T-helper 2 cell (primary cell): ENCODE results near the gene SPDEF.
A peak's percentile ranks its signal among the peaks of the same experiment; 100 is the strongest.

ENCODE experiments used
- DNase-seq, 5 experiments: peaks; one replicate each; pipeline versions ENCODE4 v3.0.0 to v3.0.0-alpha.2; 2012 to 2022

SPDEF gene

GRCh38 chr6:34562350-34562749 lies 6.2 kb upstream of the SPDEF start:
- no peak for DNase-seq

DNA sequence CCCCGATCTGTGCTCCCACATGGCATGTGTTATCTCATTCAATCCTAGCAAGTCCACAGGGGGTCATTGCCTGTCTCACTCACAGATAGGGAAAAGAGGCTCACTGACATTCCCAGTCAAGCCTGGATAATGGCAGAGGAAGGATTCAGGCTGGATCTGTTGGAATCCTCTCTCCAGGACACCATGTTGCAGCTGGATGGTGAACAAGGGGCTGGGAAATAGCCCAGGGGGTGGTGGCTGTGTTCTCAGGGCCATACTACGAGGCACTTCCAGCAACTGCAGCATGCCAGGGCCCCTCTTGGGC lies 5.0 kb upstream of the SPDEF start:
- no peak for DNase-seq

GRCh38 chr6:34560366-34561226 lies 4.5 kb upstream of the SPDEF start:
- DNase-seq, result no peak

DNA sequence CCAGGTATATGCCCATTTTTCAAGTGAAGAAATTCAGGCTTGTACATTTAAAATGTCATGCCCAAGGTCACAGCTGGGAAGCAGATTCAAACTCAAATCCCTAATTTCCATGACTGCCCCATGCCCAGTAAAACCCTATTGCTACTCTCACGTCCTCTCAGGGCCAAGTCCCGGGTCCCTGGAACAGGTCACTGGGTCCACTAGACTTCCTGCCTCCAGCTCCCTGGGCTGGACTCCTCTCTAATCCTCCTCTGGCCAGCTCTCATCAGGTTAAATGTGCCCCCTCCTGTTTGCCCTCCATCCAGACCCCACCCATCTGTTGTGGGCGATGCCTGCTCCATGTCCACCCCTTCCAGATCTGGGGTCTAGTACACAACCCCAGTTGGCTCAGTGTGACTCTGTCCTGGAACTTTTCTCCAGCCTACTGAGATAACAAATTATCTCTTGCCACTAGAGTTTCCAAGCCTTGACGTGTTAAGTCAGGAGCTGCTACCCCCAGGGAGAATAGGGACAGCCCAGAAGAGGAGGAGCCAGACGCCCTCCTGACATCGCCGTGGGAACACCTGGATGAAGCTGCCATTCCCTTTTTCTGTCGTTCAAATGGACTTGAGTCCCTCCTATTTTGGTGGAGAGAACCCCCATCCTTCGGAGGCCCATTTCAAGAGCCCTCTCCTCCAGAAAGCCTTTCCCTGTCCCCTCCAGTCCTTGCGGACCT lies 3.7 kb upstream of the SPDEF start:
- no peak for DNase-seq

DNA sequence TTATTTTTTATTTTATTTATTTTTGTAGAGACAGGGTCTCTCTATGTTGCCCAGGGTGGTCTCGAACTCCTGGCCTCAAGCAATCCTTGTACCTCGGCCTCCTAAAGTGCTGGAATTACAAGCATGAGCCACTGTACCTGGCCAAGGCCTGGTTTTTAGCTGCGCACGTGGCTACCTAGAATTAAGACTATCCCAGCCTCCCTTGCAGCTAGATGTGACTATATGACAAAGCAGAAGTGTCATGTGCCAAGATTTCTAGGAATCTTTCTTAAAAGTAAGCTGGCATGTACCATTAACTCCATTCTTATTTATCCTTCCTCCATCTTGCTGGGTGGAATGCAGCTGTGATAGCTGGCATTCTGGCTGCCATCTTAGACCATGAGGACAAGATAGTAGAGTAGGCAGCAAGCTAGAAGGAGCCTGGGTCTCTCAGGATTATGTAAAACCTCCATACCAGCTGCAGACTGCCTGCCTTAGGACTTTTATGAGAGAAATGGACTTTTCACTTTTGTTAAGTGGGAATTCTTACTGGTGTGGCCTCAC lies 2.1 kb upstream of the SPDEF start:
- DNase-seq, result no peak

DNA sequence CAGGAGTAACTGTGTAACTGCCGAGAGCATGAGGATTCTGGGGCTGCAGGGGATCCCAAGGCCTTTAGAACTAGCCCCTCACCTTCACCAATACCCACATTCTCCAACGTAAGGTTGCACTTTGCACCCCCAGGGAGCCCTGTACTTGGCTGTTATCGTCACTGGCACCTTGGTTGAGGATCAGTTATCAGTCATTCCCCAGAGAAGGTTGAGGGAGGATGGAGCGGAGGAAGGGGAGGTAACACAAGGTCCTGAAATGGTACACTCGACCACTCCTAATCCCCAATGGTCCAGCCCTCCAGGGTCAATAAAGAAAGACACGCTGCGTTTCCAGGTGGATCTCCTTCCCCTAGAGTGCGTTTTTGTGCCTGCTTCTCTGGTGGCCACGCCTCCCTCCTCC lies 1.1 kb upstream of the SPDEF start:
- DNase-seq, result no peak

DNA sequence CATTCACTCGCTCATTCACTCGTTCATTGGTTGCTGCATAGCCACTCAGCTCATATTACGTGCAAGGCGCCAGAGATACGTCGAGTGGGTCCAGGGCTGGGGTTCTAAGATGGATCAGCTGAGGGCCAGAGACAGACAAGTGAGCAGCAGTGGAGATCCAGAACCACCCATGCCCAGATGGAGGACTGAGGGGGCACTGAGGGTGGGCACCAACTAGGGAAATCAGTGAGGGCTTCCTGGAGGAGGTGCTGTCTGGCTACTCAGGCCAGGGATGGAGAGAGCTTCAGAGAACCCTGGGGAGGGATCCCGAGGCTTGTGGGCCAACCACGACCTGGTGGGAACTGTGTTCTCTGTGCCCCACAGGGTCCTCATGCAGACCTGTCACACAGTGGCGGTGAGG lies 364 bp upstream of the SPDEF start:
- no peak for DNase-seq

DNA sequence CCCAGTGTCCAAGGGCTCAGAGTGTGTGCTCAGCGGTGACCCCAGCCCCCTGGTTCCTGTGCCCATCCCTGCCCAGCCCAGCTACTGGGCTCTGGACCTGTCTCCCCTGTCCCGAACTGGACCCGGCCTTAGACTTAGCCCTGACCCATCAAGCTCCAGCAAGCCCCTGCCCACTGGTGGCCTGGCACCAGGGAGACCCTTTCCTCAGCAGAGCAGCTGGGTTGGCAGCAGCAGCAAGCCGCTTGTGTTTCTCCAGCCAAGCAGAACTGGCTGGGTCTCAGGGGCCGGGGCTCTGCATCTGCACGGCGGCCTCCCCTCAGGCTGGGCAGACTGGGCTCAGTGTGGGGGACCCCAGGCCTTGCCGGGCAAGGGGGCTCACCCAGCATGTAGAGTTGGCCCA lies 801 bp downstream of the SPDEF start:
- no peak for DNase-seq

DNA sequence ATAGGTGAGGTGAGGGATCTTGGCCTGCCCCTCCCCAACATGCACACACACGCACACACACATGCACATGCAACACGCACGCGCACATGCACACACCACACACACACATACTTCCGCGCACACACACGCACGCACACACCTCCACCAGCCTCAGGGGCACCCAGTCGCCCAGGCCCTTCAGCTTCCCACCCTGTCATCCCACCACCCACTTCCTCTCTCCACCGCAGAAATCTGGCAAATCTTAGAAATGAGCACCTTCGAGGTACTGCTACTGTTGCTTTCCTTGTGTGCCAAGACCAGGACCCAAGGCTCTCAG lies 1.2 kb downstream of the SPDEF start:
- peak in 1 of 5 experiments; percentile 69 for DNase-seq

GRCh38 chr6:34554291-34555006 lies 1.7 kb downstream of the SPDEF start:
- peak in 1 of 5 experiments; percentile 41 for DNase-seq

- no peak for DNase-seq
Measured at GRCh38 chr6:34553750-34554149, 2.4 kb downstream of the SPDEF start.

DNA sequence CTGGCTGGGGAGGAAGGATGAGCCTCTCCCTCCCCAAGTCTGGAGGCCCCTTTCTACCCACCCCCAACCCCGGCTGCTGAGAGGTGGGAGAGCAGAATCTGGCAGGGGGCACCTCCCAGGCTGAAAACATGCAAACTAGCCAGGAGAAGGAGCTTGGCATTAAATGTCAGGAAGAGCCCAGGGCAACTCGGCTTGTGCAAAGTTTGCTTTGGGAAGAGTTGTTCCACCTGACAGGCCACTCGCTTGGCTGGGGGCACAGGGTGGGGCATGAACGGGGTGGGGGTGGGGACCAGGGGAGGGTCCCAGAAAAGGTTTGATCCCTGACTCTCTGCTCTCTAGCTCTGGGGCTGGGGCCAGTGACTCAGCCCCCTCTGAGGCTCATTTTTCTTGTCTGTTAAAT lies 3.0 kb downstream of the SPDEF start:
- no peak for DNase-seq

DNA sequence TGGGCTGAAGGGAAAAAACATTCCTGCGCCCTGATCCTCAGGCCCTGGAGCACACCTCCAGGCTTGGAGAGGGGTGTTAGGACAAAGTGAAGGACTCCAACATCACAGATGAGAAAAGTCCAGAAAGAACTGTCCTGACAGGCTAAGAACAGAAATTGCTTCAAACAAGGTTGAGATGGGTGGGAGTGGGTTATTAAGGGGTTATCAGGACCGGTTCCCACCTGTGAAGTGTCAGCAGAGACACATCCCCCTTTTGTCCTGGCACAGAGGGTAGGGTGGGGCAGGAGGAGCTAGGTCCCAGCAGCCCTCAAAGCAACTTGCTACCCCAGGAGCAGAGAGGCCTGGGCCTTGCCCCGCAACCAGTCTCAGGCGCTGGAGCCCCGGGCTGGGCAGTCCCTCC lies 3.5 kb downstream of the SPDEF start:
- no peak for DNase-seq

GRCh38 chr6:34551720-34552119 lies 4.4 kb downstream of the SPDEF start:
- DNase-seq, result no peak

- DNase-seq, result no peak
Measured at GRCh38 chr6:34549804-34550202, 6.3 kb downstream of the SPDEF start.

- DNase-seq, result no peak
Measured at GRCh38 chr6:34549026-34549803, 6.9 kb downstream of the SPDEF start.

DNA sequence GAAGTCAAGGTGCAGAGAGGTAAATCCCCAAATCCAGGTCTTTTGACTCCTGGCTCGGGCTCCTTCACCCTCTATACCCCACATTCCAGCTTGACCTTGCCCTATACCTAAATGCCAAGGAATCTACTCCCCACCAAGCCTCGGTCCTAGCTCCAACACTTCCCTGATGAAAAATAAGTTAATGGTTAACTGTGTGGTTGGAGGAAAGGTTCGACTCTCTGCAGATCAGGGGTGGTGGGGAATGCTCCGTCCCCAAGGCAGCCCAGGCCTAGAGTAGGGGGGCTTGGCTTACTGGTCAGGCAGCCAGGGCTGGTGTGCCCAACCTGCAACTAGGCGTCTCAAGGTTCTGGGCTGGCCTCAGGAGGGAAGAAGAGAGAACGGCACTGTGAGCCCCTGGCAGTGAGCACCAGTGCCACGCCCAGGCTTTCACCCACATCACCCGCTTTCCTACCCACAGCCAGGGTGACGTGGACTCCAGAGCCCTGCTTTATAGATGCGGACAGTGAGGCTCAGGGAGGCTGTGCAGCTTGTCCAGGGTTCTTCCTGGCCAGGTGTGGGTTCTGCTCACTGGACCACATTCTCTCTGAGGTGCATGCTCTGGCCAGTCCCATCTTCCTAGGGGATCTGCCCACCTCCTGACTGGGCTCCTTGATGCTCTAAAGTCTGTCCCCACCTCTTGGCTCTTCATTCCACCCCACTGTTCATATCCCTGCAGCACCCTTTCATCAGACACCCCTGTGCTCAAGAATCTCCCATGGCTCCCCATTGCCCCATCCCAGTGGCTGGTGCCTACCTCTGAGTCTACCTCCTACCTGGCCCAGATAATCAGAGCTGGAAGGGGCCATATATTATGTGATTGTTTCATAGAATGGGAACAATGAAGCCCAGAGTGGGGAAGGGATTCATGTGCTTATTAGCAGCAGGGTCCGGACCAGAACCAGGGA lies 8.2 kb downstream of the SPDEF start:
- no peak for DNase-seq

DNA sequence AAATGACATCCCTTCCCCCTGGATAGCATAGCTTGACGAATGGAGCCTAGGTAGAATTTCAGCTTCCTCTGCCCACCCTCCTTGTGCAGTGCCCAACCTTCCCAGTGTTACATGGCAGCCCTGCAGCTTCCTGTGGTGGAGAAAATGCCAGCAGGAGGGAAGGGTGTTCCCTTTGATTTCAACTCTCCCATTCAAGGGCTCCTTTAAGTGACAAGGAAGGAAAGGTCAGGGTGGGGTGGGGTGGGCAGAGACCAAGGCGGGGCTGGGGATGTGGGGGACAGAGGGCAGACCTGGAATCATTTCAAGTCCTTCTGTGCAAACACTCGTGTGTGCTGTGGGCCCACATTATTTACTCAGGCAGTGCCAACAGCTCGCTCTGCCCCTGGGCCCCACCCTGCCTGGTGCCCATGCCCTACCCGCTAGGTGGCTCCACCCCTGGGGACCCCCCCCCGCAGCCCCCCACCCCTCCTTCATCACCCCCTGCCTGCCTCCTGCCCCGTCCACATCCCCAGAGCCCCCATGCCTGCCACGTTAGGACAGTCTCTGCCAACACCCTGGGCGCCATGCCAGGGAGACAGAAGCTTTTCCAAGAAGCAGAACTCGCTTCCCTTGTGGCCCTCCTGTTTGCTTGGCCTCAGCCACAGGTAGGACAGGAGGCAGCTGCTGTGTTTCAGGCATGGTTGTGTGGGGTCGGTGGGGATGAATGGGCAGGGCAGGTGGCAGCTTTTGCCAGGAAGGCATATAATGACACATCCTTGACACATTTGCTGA lies 9.4 kb downstream of the SPDEF start:
- DNase-seq, result no peak

DNA sequence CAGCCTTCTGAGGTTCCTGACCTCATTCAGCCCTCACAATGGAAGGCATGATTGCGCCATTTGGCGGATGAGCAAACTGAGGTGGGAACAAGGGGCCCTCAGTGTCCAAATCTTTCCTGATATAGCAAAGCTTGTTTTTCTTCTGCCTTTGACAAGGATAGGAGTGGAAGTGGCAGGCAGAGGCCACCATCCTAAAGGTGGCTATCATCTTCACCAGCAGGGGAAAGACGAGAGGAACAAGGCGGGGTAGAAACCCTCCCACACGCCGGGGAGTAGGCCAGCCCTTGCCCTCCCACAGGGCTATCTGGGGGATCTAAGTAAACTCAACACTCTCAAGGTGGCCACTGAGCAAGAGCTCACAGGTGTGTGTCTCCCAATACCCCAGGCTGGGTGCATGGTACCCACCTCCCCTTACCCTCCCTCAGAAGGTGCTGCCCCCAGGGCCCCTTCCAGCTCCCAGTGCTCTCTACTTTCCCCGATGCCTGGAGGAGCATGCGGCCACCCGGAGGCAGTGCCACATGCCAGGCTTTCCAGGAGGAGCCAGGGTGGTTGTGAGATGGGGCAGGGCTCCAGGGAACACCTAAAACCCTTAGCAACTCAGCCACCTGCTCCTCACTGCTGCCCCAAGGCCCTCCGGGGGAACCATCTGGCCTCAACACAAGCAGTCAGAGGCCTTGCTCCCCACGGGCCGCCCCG lies 11.2 kb downstream of the SPDEF start:
- DNase-seq, result no peak

DNA sequence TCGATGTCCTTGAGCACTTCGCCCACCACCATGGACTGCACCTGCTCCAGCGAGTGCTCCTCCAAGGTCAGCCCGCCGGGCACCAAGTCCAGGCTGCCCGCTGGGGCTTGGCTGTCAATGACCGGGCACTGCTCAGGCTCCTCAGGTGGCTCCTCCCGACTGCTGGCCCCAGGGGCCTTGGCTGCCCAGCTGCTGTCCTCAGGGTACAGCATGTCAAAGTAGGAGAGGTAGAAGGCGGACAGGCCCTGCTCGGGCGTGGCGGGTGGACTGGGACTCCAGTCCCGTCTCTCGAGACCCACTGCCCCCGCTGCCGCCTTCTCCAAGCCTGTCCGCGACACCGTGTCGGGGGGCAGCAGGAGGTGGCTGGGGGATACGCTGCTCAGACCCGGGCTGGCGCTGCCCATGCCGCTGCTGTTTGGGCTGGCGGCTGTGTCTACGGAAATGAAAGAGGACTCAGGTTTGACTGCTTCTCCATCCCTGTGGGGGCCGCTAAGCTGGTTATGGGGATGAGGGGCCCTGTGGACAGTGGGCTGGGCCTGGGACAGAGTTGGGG lies 12.0 kb downstream of the SPDEF start:
- DNase-seq, result no peak
